NCI-H510A treated with DMSO at 0.1 percent for 48 hours (cell line): ENCODE data around the gene USP54.
"Not testable (repeated sequence)": the region's sequence is repeated elsewhere in the genome, so short reads cannot be mapped to it uniquely, and the experiment has no call there.

Source experiments
- DNase-seq: peaks from one replicate; lab custom pipeline; 2025; lab: John Stamatoyannopoulos, UW

Gene USP54

GRCh38 chr10:73590881-73591799, at the start of gene USP54:
Gene USP54, minus strand, starts transcription at chr10:73591342. Its CDS starts 15,684 bp downstream, at chr10:73575658.
- peak; percentile 27 for DNase-seq

- DNase-seq, result no peak
Measured at GRCh38 chr10:73639286-73639685, 48.1 kb upstream of the USP54 start.

GRCh38 chr10:73635781-73636180, 44.6 kb upstream of the USP54 start:
- DNase-seq, result no peak

- no peak for DNase-seq
Measured at GRCh38 chr10:73634421-73634820, 43.3 kb upstream of the USP54 start.

- no peak for DNase-seq
Measured at GRCh38 chr10:73629165-73629564, 38.0 kb upstream of the USP54 start.

- DNase-seq, result no peak
Measured at GRCh38 chr10:73628405-73628804, 37.3 kb upstream of the USP54 start.

GRCh38 chr10:73627300-73627699, 36.2 kb upstream of the USP54 start:
- no peak for DNase-seq

- peak; percentile 96 for DNase-seq
Measured at GRCh38 chr10:73625884-73626752, 35.0 kb upstream of the USP54 start.

- DNase-seq, result peak; percentile 47
Measured at GRCh38 chr10:73625004-73625883, 34.1 kb upstream of the USP54 start.

GRCh38 chr10:73623056-73623455, 31.9 kb upstream of the USP54 start:
- no peak for DNase-seq

- DNase-seq, result not testable (repeated sequence)
Measured at GRCh38 chr10:73620974-73621373, 29.8 kb upstream of the USP54 start.

- DNase-seq, result not testable (repeated sequence)
Measured at GRCh38 chr10:73617143-73617542, 26.0 kb upstream of the USP54 start.

GRCh38 chr10:73614720-73615119, 23.6 kb upstream of the USP54 start:
- no peak for DNase-seq

- DNase-seq, result no peak
Measured at GRCh38 chr10:73609116-73609515, 18.0 kb upstream of the USP54 start.

GRCh38 chr10:73601486-73601921, 10.4 kb upstream of the USP54 start:
- DNase-seq, result peak; percentile 90

- DNase-seq, result no peak
Measured at GRCh38 chr10:73597346-73597745, 6.2 kb upstream of the USP54 start.

GRCh38 chr10:73593812-73594211, 2.7 kb upstream of the USP54 start:
- no peak for DNase-seq

GRCh38 chr10:73593110-73593509, 2.0 kb upstream of the USP54 start:
- DNase-seq, result no peak

- peak; percentile 82 for DNase-seq
Measured at GRCh38 chr10:73591935-73592699, 975 bp upstream of the USP54 start.

- DNase-seq, result no peak
Measured at GRCh38 chr10:73589563-73590126, 1.5 kb downstream of the USP54 start.

GRCh38 chr10:73588656-73589055, 2.5 kb downstream of the USP54 start:
- DNase-seq, result no peak
